Psoas muscle (tissue), 8 donors: ENCODE measurements around the gene CASP10. TPM values are rescaled to one million over a fixed set of nuclear protein-coding genes. Genes with fewer than 3 reads are reported as not detected.

Source experiments
- ATAC-seq, 4 donors: fragments of 200-7000 bp; cut with Tn5 transposase; one replicate each; pipeline ENCODE4 v1.9.1; 2020; ENCODE audit warnings: moderate library complexity in 3 of 4, mild to moderate bottlenecking in 2 of 4
- DNase-seq, 2 donors: peaks; one replicate each; pipeline ENCODE4 v3.0.0-alpha.2; 2020
- H3K27ac ChIP-seq: fragments of 200-600 bp; one replicate; pipeline ENCODE4 v1.8.0; 2022
- H3K27me3 ChIP-seq, 3 donors: fragments of 200-600 bp in 1 of 3; one replicate each; pipeline versions ENCODE4 v1.6.1 to v1.8.0; 2013 to 2022; ENCODE audit warnings: low read length in 2 of 3, mild to moderate bottlenecking in 2 of 3, moderate library complexity in 1 of 3; ENCODE audit not compliant: insufficient read depth in 3 of 3
- H3K36me3 ChIP-seq, 2 donors: fragments of 200-600 bp in 1 of 2; one replicate each; pipeline versions ENCODE4 v1.6.1 to v1.8.0; 2013 to 2022; ENCODE audit warnings: low read depth in 1 of 2, mild to moderate bottlenecking in 1 of 2, moderate library complexity in 1 of 2; ENCODE audit not compliant: insufficient read depth in 1 of 2
- H3K4me1 ChIP-seq: fragments of 200-600 bp; one replicate; pipeline ENCODE4 v1.8.0; 2022
- H3K4me3 ChIP-seq: fragments of 200-600 bp; one replicate; pipeline ENCODE4 v1.8.0; 2022; ENCODE audit warnings: mild to moderate bottlenecking
- H3K9me3 ChIP-seq: fragments of 200-600 bp; one replicate; pipeline ENCODE4 v1.8.0; 2022
- CTCF ChIP-seq: fragments of 200-600 bp; IDR thresholded peaks from one replicate; pipeline ENCODE4 v1.8.0; 2022; ENCODE audit warnings: antibody characterized with exemption
- WGBS, 3 donors: extraction: QIAGEN DNeasy Blood & Tissue Kit; methylation state at CpG; one replicate each; pipeline versions ENCODE4 v1.1.6 to v1.1.7; 2013; 5-methylcytosine and 5-hydroxymethylcytosine counted together
- intact Hi-C, 2 donors: fragments of 100-400 bp; cut with DNase I; formaldehyde crosslinking; loops; one replicate each; pipeline versions ENCODE4 v1.11.0 to v1.14.2; 2022
- polyA plus RNA-seq, 3 donors: library from polyadenylated mRNA; stranded (reverse); fragments of 200-250 nt; gene quantifications; one replicate each; pipeline ENCODE4 v1.2.3, GENCODE V29; 2013
- total RNA-seq, 4 donors: library from RNA; stranded (reverse); fragmentation: NEBNext Ultra II Directional in 2 of 4; extraction: Animal tissue kit (Norgen Biotek cat#: 25700) in 2 of 4; gene quantifications; one replicate each; pipeline versions ENCODE4 v1.2.1 to v1.2.4, GENCODE V29; 2021 to 2023
- donor health status: healthy with polysubstance abuse.
- donor health status: DM: no; HTN: no; CAD: no; lungs with moderate emphysema.
- donor health status: Bipolar disorder and iron deficiency.
- donor health status: healthy.
- donor health status: DM: yes; HTN: yes; CAD: no.
- donor health status: DM: no; HTN: no; CAD: no.
- donor health status: DM: no; HTN: no; CAD: no.
- donor health status: DM: yes; HTN: yes; CAD: no.

Gene CASP10
- total and polyA plus RNA-seq, 7 donors = 0.90 to 3.8 (median 2.3) TPM

GRCh38 chr2:201185863-201186262 lies 2.9 kb downstream of the CASP10 start:
- Histone ChIP-seq H3K36me3 (no peaks in the 10 kb centered on the region), H3K9me3 (no peaks in the 10 kb centered on the region), H3K27me3 (no peaks in the 10 kb centered on the region), H3K4me3 (peak overlapping the region; percentile 62), H3K4me1 (no peaks in the 10 kb centered on the region), H3K27ac (no peak overlapping the region)
- no peak for TF ChIP-seq CTCF
- intact Hi-C loops = no loop called here
- DNase-seq (no peak), ATAC-seq (no peak)
- WGBS, 3 donors = 70 to 75% (median 71%) methylated on average over 4 of the region's 4 CpGs

- DNase-seq = no peak
- H3K9me3 ChIP-seq = no peaks in the 10 kb centered on the region
- intact Hi-C loops = no loop called here
- WGBS, 3 donors = 74 to 81% (median 76%) methylated on average over 5 of the region's 5 CpGs
- H3K4me1 ChIP-seq = no peaks in the 10 kb centered on the region
- no peak overlapping the region for H3K4me3 ChIP-seq
- no peaks in the 10 kb centered on the region for H3K27me3 ChIP-seq
- H3K36me3 ChIP-seq = no peaks in the 10 kb centered on the region
- no peak for ATAC-seq
- H3K27ac ChIP-seq = no peak overlapping the region
- no peak for TF ChIP-seq CTCF
Measured at GRCh38 chr2:201186982-201187381, 4.0 kb downstream of the CASP10 start.

- Histone ChIP-seq H3K27me3 (no peaks in the 10 kb centered on the region), H3K27ac (no peak overlapping the region), H3K36me3 (peaks cover 0 to under 1% of the 10 kb centered on the region in 2 donors), H3K9me3 (no peaks in the 10 kb centered on the region), H3K4me1 (no peaks in the 10 kb centered on the region), H3K4me3 (no peak overlapping the region)
- 79 to 86% (median 85%) methylated on average over 4 of the region's 4 CpGs for WGBS, 3 donors
- DNase-seq (no peak), ATAC-seq (no peak)
- intact Hi-C loops = no loop called here
- no peak for TF ChIP-seq CTCF
Measured at GRCh38 chr2:201188449-201188848, 5.5 kb downstream of the CASP10 start.

GRCh38 chr2:201191132-201191875 lies 8.4 kb downstream of the CASP10 start:
- ATAC-seq (peak in 2 of 4 donors; percentile 26 to 61), DNase-seq (no peak)
- Histone ChIP-seq H3K9me3 (no peaks in the 10 kb centered on the region), H3K4me1 (no peaks in the 10 kb centered on the region), H3K36me3 (peaks cover 0 to 4% of the 10 kb centered on the region in 2 donors), H3K27ac (no peak overlapping the region), H3K27me3 (no peaks in the 10 kb centered on the region), H3K4me3 (no peak overlapping the region)
- 39 to 58% (median 43%) methylated on average over 4 of the region's 4 CpGs for WGBS, 3 donors
- TF ChIP-seq CTCF = no peak
- intact Hi-C loops = no loop called here

GRCh38 chr2:201194097-201194496 lies 11.2 kb downstream of the CASP10 start:
- H3K27ac ChIP-seq = no peak overlapping the region
- 70 to 78% (median 76%) methylated on average over 3 of the region's 3 CpGs for WGBS, 3 donors
- DNase-seq = no peak
- H3K4me3 ChIP-seq = no peak overlapping the region
- ATAC-seq = no peak
- TF ChIP-seq CTCF = no peak
- H3K27me3 ChIP-seq = no peaks in the 10 kb centered on the region
- no peaks in the 10 kb centered on the region for H3K9me3 ChIP-seq
- H3K4me1 ChIP-seq = no peaks in the 10 kb centered on the region
- H3K36me3 ChIP-seq = peaks cover 0 to 4% of the 10 kb centered on the region in 2 donors
- intact Hi-C loops = no loop called here
